OCI-LY3 (cell line): ENCODE results near the gene XYLT2.

Source experiments
- CTCF ChIP-seq: fragments of 200-600, 300-600 bp; sonication (generic); IDR thresholded peaks from 2 replicates; pipeline ENCODE4 v1.5.1; 2014; ENCODE audit warnings: antibody characterized with exemption, low read length, low read depth
- EZH2phosphoT487 ChIP-seq: fragments of 200-600 bp; shearing (Covaris generic); IDR thresholded peaks from 2 replicates; pipeline ENCODE4 v1.6.1; 2018; ENCODE audit warnings: antibody characterized with exemption, mixed run types, low read depth

GRCh38 chr17:50303596-50303995 lies 42.3 kb upstream of the XYLT2 start:
- no peak for TF ChIP-seq EZH2phosphoT487
- TF ChIP-seq CTCF: no peak
